SJSA1 (cell line): Measurements from ENCODE around the gene ILF3. TPM values are rescaled to one million over a fixed set of nuclear protein-coding genes. Genes with fewer than 3 reads are reported as not detected.

ENCODE experiments used
- DNase-seq, 2 experiments: peaks; one replicate each; pipeline ENCODE4 v3.0.0-alpha.2; 2015 to 2020; ENCODE audit warnings: low spot score in 2 of 2, low read depth in 1 of 2
- H3K27ac ChIP-seq: fragments of 250-450 bp; sonication (Bioruptor Pico); 2 replicates; pipeline ENCODE4 v1.5.1; 2020; ENCODE audit warnings: mild to moderate bottlenecking, moderate library complexity
- H3K27me3 ChIP-seq: fragments of 250-450 bp; sonication (Bioruptor Pico); replicated peaks from 2 replicates; pipeline ENCODE4 v1.5.1; 2020; ENCODE audit warnings: mild to moderate bottlenecking, moderate library complexity
- H3K36me3 ChIP-seq: fragments of 250-450 bp; sonication (Bioruptor Pico); 2 replicates; pipeline ENCODE4 v1.5.1; 2020; ENCODE audit warnings: mild to moderate bottlenecking
- H3K4me1 ChIP-seq: fragments of 250-450 bp; sonication (Bioruptor Pico); replicated peaks from 2 replicates; pipeline ENCODE4 v1.6.1; 2021; ENCODE audit warnings: mild to moderate bottlenecking
- H3K4me3 ChIP-seq: fragments of 250-450 bp; sonication (Bioruptor Pico); 2 replicates; pipeline ENCODE4 v1.5.1; 2020; ENCODE audit warnings: mild to moderate bottlenecking
- H3K9me3 ChIP-seq: fragments of 250-450 bp; sonication (Bioruptor Pico); replicated peaks from 2 replicates; pipeline ENCODE4 v1.5.1; 2020; ENCODE audit warnings: mild to moderate bottlenecking
- total RNA-seq: library from RNA; depleted of rRNA; stranded (reverse); fragments of >200 nt; shearing (Covaris generic); gene quantifications from 2 replicates; pipeline ENCODE4 v1.2.3, GENCODE V29; 2014; rRNA removed

The ILF3 gene
- 123 and 210 TPM in 2 replicates for total RNA-seq

DNA sequence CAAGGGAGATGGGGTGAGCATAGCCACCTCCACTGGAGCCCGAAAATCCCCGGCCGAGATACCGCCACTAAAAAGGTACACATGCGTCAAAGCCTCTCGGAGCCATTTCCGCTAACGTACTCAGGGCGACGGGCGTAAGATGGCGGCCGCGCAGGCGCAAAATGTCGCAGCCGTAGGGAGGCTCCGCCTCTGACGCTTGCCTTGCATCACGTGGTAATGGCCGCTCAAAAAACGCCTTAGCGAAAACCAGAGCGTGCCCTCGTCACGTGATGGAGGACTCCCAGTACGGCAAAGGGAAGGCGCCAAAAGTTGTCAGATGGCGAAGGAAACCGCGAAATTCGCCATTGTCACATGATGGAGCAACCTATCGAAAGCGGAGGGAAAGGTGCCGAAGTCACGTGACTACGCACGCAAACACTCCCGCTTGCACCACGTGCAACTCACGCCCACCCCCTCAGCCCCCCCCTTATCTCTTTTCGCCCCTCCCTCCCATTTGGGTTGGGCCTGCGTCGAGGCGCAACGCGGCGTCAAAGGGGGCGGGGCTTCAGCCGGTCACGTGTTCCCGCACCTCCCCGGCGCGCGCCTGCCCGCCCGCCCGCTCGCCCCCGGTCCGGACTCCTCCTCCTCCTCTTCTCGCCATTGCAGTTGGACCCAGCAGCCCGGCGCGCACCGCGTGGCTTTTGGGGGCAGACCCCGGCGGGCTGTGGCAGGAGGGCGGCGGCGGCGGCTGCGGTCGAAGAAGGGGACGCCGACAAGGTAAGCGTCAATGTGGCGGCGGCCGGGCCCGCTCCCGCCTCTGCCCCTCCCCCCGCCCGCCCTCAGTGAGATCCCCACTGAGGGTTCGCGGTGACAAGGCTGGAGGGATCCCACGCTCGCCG is at the start of gene ILF3:
TSS of gene ILF3 (plus strand) at position 615 of the 878 bp plus-strand sequence. CDS start 16,260 bp downstream, outside the sequence.
- H3K36me3 ChIP-seq = peaks cover 58% of the 10 kb centered on the region
- DNase-seq = peak; percentile 100
- H3K27ac ChIP-seq = peak within 1 kb of the TSS; percentile 97
- H3K4me3 ChIP-seq = peak within 1 kb of the TSS; percentile 80
- no peaks in the 10 kb centered on the region for H3K27me3 ChIP-seq
- peaks cover 14% of the 10 kb centered on the region for H3K4me1 ChIP-seq
- H3K9me3 ChIP-seq = no peaks in the 10 kb centered on the region

DNA sequence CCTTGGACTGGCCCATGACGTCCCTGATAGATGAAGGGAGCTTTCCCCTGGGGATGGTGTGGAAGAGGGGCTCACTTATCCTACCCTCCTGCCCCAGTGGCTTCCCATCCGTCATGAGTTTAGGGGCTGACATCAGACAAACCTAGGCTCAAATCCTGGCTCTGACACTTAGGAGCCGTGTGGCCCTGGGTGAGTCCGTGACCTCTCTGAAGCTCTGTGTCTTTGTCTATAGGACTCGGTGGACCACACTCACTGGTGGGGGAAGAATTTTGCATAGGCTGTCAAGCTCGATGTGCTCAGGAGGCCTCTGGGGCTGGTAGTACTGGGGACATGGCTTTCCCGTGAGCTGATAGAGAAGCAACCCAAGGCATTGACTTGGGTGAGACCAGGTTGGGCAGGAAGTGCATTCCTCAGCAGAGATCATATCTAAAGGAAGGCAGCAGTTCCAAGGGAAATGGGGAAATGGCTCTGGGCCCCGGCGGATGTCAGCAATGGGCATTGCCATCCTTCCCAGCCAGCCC is 49.6 kb upstream of the ILF3 start:
- Histone ChIP-seq H3K27me3 (no peaks in the 10 kb centered on the region), H3K4me3 (no peak overlapping the region), H3K27ac (peak overlapping the region; percentile 87), H3K9me3 (no peaks in the 10 kb centered on the region), H3K36me3 (peaks cover 7% of the 10 kb centered on the region), H3K4me1 (peaks cover 23% of the 10 kb centered on the region)
- no peak for DNase-seq

DNA sequence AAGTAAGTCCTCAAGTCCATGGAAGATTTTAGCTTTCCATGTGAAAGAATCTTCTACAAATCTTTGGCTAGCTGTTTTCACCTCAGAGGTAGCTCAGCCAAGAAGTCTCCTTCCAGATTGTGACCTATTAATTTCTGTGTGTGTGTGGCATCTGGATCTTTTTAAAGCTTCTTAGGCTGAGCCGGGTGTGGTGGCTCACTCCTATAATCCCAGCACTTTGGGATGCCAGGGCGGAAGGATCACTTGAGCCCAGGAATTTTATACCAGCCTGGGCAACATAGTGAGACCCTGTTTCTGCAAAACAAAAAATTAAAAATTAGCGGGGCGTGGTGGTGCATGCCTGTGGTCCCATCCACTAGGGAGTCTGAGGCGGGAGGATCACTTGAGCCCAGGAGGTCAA is 42.2 kb upstream of the ILF3 start:
- Histone ChIP-seq H3K36me3 (peaks cover 7% of the 10 kb centered on the region; the same call in 1 of the 2 replicates), H3K4me1 (peaks cover 13% of the 10 kb centered on the region), H3K9me3 (no peaks in the 10 kb centered on the region), H3K27me3 (no peaks in the 10 kb centered on the region), H3K27ac (no peak overlapping the region), H3K4me3 (no peak overlapping the region)
- no peak for DNase-seq

DNA sequence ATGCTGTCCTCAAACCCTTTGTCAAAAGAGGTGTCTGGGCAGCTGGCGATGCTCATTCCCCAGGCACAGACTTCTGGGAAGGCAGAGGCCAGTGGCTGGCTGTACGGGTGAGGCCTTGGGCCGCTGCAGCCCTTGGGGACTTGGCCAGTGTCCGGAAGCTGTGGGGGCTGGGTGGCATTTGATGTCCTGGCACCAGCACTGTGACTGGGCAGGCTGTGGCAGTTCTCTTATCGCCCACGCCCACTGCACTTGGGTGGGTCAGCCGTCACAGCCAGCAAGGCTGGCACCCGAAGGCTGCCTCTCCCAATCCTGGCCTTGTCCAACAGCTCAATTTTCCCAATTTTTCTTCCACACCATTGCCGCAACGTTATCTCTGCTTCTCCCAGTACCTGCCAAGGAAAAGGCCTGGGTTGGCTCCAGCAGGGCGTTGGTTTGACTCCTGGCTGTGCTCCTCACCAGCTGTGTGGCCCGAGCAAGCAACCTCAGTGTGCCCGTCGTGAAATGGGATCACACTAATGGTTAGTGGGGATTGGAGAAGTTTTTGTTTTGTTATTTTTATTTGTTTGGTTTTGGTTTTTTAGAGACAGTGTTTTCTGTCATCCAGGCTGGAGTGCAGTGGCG is 41.5 kb upstream of the ILF3 start:
- Histone ChIP-seq H3K4me1 (peaks cover 20% of the 10 kb centered on the region), H3K27ac (no peak overlapping the region), H3K27me3 (no peaks in the 10 kb centered on the region), H3K36me3 (peaks cover 7% of the 10 kb centered on the region; the same call in 1 of the 2 replicates), H3K9me3 (no peaks in the 10 kb centered on the region), H3K4me3 (no peak overlapping the region)
- no peak for DNase-seq

DNA sequence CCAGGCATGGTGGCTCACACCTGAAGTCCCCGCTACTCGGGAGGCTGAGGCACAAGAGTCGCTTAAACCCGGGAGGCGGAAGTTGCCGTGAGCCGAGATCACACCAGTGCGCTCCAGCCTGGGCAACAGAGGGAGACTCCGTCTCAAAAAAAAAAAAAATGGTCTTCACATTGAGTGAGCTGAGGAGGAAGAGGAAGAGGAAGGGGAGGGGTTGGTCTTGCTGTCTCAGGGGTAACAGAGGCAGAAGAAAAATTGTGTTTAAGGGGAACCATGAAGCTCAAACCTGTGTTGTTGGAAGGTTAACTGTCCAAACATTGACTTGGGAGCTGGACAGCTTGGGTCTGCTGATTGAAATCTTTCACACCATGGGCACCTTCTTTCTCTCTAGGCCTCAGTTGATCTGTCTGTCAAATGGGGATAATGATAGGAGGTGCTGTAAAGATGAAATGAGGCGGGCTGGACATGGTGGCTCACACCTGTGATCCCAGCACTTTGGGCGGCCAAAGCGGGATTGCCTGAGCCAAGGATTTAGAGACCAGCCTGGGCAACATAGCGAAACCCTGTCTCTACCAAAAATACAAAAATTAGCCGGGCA is 38.6 kb upstream of the ILF3 start:
- DNase-seq = no peak
- Histone ChIP-seq H3K4me1 (peaks cover 29% of the 10 kb centered on the region), H3K36me3 (peaks cover 7% of the 10 kb centered on the region), H3K27me3 (no peaks in the 10 kb centered on the region), H3K9me3 (no peaks in the 10 kb centered on the region), H3K4me3 (no peak overlapping the region), H3K27ac (no peak overlapping the region)

DNA sequence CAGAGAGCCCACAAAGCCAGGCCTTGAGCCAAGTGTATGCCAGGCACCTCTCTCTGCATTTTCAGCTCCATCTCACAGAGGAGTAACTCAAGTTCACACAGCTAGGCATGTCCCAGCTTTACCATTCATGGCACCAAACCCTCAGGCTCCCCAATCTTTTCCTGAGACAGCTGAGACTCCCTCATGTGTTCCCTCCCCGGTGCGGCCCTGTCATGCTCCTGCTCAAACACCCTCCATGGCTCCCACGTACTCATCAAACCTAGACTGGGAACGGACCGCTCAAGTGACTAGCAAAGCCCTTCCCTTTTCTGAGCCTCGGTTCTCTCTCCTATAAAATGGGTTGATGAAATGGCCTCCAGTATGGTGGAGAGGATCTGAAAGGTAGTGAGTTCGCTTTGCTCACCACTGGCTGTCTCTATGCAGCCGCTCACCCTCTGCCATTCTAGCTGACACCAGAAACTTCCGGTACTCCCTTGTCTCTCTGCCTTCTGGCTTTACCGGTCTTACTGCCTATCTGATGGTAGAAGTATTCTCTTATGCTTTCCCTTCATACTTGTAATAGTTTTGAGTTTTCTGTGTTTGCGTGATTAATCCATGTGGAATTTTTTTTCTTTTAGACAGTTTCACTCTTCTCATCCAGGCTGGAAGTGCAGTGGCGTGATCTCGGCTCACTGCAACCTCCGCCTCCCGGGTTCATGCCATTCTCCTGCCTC is 36.6 kb upstream of the ILF3 start:
- peaks cover 12% of the 10 kb centered on the region for H3K36me3 ChIP-seq
- peak overlapping the region; percentile 13 for H3K4me3 ChIP-seq
- no peaks in the 10 kb centered on the region for H3K9me3 ChIP-seq
- peaks cover 34% of the 10 kb centered on the region for H3K4me1 ChIP-seq
- DNase-seq = peak; percentile 85 to 95
- peak overlapping the region; percentile 89 for H3K27ac ChIP-seq
- H3K27me3 ChIP-seq = no peaks in the 10 kb centered on the region

DNA sequence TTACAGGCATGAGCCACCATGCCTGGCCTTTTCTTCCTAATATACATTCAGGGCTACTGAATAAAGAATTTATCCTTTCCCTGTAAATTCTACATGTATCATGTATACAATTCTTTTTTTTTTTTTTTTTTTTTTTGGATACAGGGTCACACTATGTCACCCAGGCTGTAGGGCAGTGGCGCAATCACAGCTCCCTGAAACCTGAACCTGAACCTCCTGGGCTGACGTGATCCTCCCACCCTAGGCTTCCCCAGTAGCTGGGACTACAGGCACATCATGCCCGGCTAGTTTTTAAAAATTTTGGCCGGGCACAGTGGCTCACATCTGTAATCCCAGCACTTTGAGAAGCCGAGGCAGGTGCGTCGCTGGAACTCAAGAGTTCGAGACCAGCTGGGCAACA is 35.3 kb upstream of the ILF3 start:
- Histone ChIP-seq H3K4me1 (peaks cover 34% of the 10 kb centered on the region), H3K4me3 (no peak overlapping the region), H3K9me3 (no peaks in the 10 kb centered on the region), H3K27ac (peak overlapping the region; percentile 89), H3K27me3 (no peaks in the 10 kb centered on the region), H3K36me3 (peaks cover 12% of the 10 kb centered on the region)
- DNase-seq = no peak

DNA sequence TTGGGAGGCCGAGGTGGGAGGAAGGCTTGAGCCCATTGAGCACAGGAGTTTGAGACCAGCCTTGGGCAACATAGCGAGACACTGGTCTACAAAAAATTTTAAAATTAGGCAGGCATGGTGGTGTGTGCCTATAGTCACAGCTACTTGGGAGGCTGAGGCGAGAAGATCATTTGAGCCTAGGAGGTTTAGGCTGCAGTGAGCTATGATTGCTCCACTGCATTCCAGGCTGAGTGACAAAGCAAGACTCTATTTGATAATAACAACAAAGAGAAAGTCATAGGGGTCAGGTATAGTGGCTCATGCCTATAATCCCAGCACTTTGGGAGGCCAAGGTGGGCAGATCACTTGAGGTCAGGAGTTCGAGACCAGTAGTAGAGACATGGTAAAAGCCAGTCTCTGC is 33.4 kb upstream of the ILF3 start:
- no peaks in the 10 kb centered on the region for H3K27me3 ChIP-seq
- no peak overlapping the region for H3K4me3 ChIP-seq
- peaks cover 10% of the 10 kb centered on the region for H3K36me3 ChIP-seq
- no peaks in the 10 kb centered on the region for H3K9me3 ChIP-seq
- DNase-seq = no peak
- H3K27ac ChIP-seq = no peak overlapping the region
- peaks cover 45% of the 10 kb centered on the region for H3K4me1 ChIP-seq

DNA sequence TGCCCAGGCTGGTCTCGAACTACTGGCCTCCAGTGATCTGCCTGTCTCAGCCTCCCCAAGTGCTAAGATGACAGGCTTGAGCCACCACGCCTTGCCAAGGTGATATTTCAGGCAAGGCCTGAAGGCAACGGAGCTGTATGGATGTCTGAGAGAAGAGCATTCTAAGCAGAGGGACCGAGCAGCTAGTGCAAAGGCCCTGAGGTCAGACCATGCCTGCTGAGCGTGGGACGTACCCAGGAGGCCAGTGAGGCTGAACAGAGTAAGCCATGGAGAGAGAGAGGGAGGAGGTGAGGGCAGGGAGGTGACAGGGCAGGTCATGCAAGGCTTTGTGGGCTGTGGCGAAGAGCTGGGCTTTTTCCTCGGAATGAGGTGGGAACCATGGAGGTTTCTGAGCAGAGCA is 32.2 kb upstream of the ILF3 start:
- Histone ChIP-seq H3K9me3 (no peaks in the 10 kb centered on the region), H3K4me3 (no peak overlapping the region), H3K36me3 (peaks cover 12% of the 10 kb centered on the region), H3K27ac (no peak overlapping the region), H3K27me3 (no peaks in the 10 kb centered on the region), H3K4me1 (peaks cover 37% of the 10 kb centered on the region)
- no peak for DNase-seq

DNA sequence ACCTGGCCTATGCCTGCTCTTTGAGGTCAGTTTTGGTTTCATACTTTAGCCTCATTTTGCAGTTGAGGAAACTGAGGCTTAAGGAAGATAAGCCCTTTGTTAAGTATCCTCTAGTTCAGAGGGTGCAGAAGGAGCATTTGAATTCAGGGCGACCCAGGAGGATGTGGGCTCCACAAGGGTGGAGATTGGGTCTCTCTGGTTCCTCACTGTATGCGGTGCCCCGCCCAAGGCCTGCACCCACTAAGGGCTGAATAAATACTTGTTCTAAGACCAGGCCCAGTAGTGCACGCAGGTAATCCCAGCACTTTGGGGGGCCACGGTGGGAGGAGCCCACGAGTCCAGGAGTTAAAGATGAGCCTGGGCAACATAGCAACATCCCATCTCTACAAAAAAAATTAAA is 29.6 kb upstream of the ILF3 start:
- no peak overlapping the region for H3K27ac ChIP-seq
- no peak for DNase-seq
- no peak overlapping the region for H3K4me3 ChIP-seq
- no peaks in the 10 kb centered on the region for H3K9me3 ChIP-seq
- H3K4me1 ChIP-seq = peaks cover 22% of the 10 kb centered on the region
- peaks cover 29% of the 10 kb centered on the region for H3K36me3 ChIP-seq
- no peaks in the 10 kb centered on the region for H3K27me3 ChIP-seq

DNA sequence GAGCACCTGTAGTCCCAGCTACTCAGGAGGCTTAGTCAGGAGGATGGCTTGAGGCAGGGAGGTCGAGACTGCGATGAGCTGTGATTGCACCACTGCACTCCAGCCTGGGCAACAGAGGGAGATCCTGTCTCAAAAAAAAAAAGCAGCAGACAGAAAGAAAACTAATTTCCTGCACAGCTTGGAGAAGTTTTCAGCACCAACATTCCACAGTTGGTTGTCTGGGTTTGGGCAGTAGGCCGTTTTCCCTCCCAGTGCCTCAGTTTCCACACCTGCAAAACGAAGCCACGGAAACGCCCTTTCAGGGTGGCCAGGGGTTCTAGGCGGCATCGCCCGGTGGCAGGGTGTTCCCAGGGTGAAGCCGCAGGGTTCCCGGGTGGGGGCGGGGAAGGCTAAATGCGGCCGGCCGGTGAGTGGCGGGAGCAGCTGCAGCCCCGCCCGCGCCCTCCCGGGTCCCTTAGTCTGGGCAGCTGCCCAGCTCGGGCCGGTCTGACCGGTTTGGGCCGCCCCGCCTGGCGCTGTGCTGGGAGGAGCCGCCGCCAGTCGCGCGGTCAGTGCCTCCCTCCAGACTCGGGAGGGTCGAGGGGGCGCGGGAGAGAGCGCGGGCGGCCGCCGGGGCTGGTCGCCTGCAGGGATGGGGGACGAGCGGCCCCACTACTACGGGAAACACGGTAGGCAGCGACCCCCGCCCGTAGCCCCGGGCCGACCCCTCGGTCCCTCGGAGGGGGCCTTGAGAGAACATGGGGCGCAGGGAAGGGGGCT is 29.0 kb upstream of the ILF3 start, which contains the start of gene SLC44A2:
TSS of gene SLC44A2 (plus strand) at position 551 of the 759 bp plus-strand sequence. CDS start at position 632, 81 bp downstream.
- H3K27me3 ChIP-seq = no peaks in the 10 kb centered on the region
- peak; percentile 55 to 79 for DNase-seq
- no peaks in the 10 kb centered on the region for H3K9me3 ChIP-seq
- peak within 1 kb of the TSS; percentile 57 for H3K27ac ChIP-seq
- H3K4me1 ChIP-seq = peaks cover 22% of the 10 kb centered on the region
- peak within 1 kb of the TSS; percentile 56 for H3K4me3 ChIP-seq
- H3K36me3 ChIP-seq = peaks cover 34% of the 10 kb centered on the region

DNA sequence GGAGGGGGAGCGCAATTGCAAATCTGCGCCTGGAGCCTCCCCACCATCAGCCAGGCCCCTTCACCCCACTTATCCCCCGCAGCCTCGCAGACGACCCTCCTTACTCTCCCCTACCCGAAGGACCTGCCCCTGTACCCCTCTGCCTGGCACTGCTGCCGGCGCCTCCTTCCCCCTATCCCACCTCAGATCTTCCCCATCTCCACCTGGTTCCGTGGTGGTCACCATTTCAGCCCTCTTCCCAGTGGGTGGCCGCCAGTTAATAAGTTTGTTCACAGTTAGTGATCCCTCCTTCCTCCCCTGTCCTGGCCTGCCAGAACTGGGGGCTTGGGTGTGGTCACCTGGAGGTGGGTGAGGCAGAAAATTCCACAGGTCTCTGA is 28.4 kb upstream of the ILF3 start:
- Histone ChIP-seq H3K27ac (peak overlapping the region; percentile 57), H3K27me3 (no peaks in the 10 kb centered on the region), H3K4me1 (peaks cover 19% of the 10 kb centered on the region), H3K4me3 (peak overlapping the region; percentile 56), H3K36me3 (peaks cover 35% of the 10 kb centered on the region), H3K9me3 (no peaks in the 10 kb centered on the region)
- no peak for DNase-seq

DNA sequence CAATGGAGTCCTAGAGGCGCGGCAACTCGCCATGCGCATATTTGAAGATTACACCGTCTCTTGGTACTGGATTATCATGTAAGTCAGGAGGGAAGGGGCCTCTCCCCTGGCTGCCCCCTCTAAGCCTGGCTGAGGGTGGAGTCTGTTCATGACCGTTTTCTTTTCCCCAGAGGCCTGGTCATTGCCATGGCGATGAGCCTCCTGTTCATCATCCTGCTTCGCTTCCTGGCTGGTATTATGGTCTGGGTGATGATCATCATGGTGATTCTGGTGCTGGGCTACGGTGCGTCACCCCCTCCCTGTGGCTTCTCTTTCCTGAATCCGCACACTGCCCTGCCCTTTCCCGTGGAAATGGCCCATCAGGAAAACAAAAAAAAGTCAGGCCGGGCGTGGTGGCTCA is 22.3 kb upstream of the ILF3 start:
- no peak overlapping the region for H3K27ac ChIP-seq
- H3K4me1 ChIP-seq = no peaks in the 10 kb centered on the region
- DNase-seq = no peak
- no peak overlapping the region for H3K4me3 ChIP-seq
- H3K27me3 ChIP-seq = no peaks in the 10 kb centered on the region
- H3K36me3 ChIP-seq = peaks cover 75% of the 10 kb centered on the region
- no peaks in the 10 kb centered on the region for H3K9me3 ChIP-seq
